Measurements from ENCODE around the gene COG7. TPM values are rescaled to one million over a fixed set of nuclear protein-coding genes. Genes with fewer than 3 reads are reported as not detected.

Gene COG7
- total RNA-seq, 2 donors from 2014 or later = 34.0 to 35.3 TPM

DNA sequence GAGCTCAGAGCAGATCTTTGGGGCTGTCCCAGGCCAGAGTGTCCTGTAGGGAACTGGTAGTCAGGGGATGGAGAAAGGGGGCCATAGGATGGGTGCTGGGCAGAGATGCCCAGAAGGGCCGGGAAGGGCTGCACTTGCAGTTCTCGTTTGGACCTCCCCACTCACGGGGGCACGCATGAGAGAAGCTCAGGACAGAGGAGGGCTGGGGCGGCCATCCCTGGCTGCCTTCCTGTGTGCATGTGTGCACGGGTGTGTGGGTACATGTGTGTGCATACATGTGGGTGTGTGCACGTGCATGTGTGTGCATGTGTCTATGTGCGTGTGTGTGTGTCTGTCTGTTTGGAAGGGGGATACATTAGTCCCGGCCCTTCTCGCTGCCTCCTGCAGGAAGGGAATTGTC is 73.3 kb downstream of the COG7 start:
- Histone ChIP-seq H3K36me3 (no peaks in the 10 kb centered on the region), H3K4me3 (no peak overlapping the region), H3K9me3 (no peaks in the 10 kb centered on the region), H3K27ac (no peak overlapping the region), H3K27me3 (replicated peaks; ENCODE audit: insufficient read depth) (no peaks in the 10 kb centered on the region), H3K4me1 (replicated peaks) (no peaks in the 10 kb centered on the region)
- intact Hi-C loops (cut with DNase I) = no loop called here
- TF ChIP-seq, protein P1, sequence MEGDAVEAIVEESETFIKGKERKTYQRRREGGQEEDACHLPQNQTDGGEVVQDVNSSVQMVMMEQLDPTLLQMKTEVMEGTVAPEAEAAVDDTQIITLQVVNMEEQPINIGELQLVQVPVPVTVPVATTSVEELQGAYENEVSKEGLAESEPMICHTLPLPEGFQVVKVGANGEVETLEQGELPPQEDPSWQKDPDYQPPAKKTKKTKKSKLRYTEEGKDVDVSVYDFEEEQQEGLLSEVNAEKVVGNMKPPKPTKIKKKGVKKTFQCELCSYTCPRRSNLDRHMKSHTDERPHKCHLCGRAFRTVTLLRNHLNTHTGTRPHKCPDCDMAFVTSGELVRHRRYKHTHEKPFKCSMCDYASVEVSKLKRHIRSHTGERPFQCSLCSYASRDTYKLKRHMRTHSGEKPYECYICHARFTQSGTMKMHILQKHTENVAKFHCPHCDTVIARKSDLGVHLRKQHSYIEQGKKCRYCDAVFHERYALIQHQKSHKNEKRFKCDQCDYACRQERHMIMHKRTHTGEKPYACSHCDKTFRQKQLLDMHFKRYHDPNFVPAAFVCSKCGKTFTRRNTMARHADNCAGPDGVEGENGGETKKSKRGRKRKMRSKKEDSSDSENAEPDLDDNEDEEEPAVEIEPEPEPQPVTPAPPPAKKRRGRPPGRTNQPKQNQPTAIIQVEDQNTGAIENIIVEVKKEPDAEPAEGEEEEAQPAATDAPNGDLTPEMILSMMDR (IDR thresholded peaks at IDR 0.05) = no peak
- no peak for TF ChIP-seq POLR2AphosphoS5 (IDR thresholded peaks at IDR 0.05)
- WGBS = 87% methylated on average over 10 of the region's 10 CpGs
- DNase-seq (ENCODE audit: low spot score) = no peak

DNA sequence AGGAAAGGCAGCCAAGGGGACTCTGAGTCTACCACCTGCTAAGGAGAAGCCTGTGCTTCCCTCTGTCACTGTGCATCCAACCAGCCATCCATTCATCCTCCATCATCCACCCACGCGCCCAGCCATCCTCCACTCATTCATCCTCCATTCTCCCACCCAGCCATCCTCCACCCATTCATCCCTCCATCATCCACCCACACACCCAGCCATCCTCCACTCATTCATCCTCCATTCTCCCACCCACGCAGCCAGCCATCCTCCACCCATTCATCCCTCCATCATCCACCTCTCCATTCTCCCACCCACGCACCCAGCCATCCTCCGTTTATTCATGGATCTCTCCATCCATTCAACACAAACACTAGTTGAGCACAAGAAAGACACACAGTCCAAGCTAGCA is 74.1 kb downstream of the COG7 start:
- intact Hi-C loops (cut with DNase I) = no loop called here

DNA sequence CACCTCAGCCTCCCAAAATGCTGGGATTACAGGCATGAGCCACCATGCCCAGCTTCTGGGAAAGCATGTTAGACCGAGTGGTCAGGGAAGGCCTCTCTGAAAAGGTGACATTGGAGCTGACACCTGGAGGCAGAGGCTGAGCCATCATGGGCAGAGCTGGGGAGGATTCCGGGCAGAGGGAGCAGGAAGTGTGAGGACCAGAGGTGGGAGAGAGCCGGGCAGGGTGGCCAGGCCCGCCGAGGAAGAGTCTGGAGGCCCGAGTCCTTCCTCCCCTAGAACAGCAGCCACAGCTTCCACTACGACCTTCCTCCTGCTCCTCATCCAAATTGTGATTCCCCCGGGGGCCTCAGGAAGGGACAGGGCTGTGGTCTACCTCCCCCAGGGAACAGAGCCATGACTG is 74.7 kb downstream of the COG7 start:
- Histone ChIP-seq H3K4me1 (replicated peaks) (no peaks in the 10 kb centered on the region), H3K27ac (no peak overlapping the region), H3K27me3 (replicated peaks; ENCODE audit: insufficient read depth) (no peaks in the 10 kb centered on the region), H3K36me3 (no peaks in the 10 kb centered on the region), H3K9me3 (no peaks in the 10 kb centered on the region), H3K4me3 (no peak overlapping the region)
- intact Hi-C loops (cut with DNase I) = no loop called here
- DNase-seq (ENCODE audit: low spot score) = no peak
- WGBS = 83% methylated on average over 8 of the region's 8 CpGs
- TF ChIP-seq, protein P1 (IDR thresholded peaks at IDR 0.05) = no peak
- TF ChIP-seq POLR2A (IDR thresholded peaks at IDR 0.05) (no peak), POLR2AphosphoS5 (IDR thresholded peaks at IDR 0.05) (no peak)

More for the DNA sequence above, 74.1 kb downstream of the COG7 start:
- WGBS = 92% methylated on average over 5 of the region's 5 CpGs
- DNase-seq (ENCODE audit: low spot score) = no peak
- Histone ChIP-seq H3K4me3 (no peak overlapping the region), H3K4me1 (replicated peaks) (no peaks in the 10 kb centered on the region), H3K27ac (no peak overlapping the region), H3K36me3 (no peaks in the 10 kb centered on the region), H3K9me3 (no peaks in the 10 kb centered on the region), H3K27me3 (replicated peaks; ENCODE audit: insufficient read depth) (no peaks in the 10 kb centered on the region)
- TF ChIP-seq, protein P1 (IDR thresholded peaks at IDR 0.05) = no peak
- TF ChIP-seq POLR2A (IDR thresholded peaks at IDR 0.05) (no peak), POLR2AphosphoS5 (IDR thresholded peaks at IDR 0.05) (no peak)

DNA sequence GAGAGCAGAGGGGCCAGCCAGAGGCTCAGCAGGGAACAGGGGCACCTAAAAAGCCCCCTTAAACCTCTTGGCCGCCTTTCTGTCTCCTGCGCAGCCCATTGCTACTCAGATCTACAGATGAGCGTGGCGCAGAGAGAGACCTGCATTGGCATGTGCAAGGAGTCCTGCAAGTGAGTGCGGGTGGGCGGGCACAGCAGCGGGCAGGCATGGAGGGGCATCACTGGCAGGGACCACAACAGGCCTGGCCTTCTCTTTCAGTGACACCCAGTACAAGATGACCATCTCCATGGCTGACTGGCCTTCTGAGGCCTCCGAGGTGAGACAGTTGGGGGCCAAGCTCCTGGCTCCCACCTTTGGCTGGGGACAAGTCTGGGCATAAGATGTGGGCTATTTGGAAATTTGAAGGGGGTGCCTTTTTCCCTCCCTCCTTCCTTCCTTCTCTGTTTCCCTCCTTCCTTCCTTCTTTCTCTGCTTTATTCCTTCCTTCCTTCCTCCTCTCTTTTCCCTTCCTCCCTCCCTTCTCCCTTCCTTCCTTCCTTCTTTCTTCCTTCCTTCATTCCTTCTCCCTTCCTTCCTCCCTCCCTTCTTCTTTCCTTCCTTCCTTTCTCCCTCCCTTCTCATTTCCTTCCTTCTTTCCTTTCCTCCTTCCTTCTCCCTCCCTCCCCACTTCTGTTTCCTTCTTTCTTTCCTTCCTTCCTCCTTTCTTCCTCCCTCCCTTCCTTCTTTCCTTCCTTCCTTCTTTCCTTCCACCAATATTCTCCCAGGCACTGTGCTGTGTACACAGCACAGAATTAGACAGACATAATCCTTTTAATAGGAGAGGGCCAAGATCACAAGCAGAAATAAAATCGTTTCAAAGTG is 75.7 kb downstream of the COG7 start:
- no peak for DNase-seq (ENCODE audit: low spot score)
- intact Hi-C loops (cut with DNase I) = no loop called here
- 83% methylated on average over 9 of the region's 9 CpGs for WGBS
- Histone ChIP-seq H3K4me1 (replicated peaks) (no peaks in the 10 kb centered on the region), H3K27me3 (replicated peaks; ENCODE audit: insufficient read depth) (no peaks in the 10 kb centered on the region), H3K9me3 (no peaks in the 10 kb centered on the region), H3K27ac (no peak overlapping the region), H3K4me3 (no peak overlapping the region), H3K36me3 (no peaks in the 10 kb centered on the region)
- TF ChIP-seq POLR2AphosphoS5 (IDR thresholded peaks at IDR 0.05) = no peak
- TF ChIP-seq, protein P1 (IDR thresholded peaks at IDR 0.05) = no peak
- TF ChIP-seq POLR2A (IDR thresholded peaks at IDR 0.05) = no peak

DNA sequence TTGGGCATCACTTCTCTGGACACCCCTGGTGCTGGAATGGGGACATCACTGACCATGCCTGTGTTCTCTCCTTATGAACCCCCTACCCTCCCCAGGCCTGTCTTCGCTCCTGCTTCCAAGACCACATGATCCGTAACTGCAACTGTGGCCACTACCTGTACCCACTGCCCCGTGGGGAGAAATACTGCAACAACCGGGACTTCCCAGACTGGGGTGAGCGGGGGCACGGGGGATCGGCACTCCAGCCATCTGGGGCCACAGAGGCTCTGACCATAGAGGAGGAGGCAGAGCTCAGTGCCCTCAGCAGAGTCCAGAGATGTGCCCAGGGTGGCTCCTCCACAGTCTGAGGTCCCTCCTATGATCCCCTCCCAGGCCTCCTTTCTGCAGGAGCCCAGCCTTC is 77.3 kb downstream of the COG7 start:
- DNase-seq (ENCODE audit: low spot score) = no peak
- no peaks in the 10 kb centered on the region for H3K36me3 ChIP-seq
- H3K9me3 ChIP-seq = no peaks in the 10 kb centered on the region
- no peak for TF ChIP-seq POLR2AphosphoS5 (IDR thresholded peaks at IDR 0.05)
- TF ChIP-seq POLR2A (IDR thresholded peaks at IDR 0.05) = no peak
- TF ChIP-seq, protein P1 (IDR thresholded peaks at IDR 0.05) = no peak
- no peak overlapping the region for H3K4me3 ChIP-seq
- H3K4me1 ChIP-seq (replicated peaks) = no peaks in the 10 kb centered on the region
- intact Hi-C loops (cut with DNase I) = no loop called here
- no peak overlapping the region for H3K27ac ChIP-seq
- H3K27me3 ChIP-seq (replicated peaks; ENCODE audit: insufficient read depth) = no peaks in the 10 kb centered on the region
- WGBS = 89% methylated on average over 7 of the region's 7 CpGs
